ENCODE measurements around the gene TSTD2.
A peak's percentile ranks its signal among the peaks of the same experiment; 100 is the strongest.

Gene TSTD2

DNA sequence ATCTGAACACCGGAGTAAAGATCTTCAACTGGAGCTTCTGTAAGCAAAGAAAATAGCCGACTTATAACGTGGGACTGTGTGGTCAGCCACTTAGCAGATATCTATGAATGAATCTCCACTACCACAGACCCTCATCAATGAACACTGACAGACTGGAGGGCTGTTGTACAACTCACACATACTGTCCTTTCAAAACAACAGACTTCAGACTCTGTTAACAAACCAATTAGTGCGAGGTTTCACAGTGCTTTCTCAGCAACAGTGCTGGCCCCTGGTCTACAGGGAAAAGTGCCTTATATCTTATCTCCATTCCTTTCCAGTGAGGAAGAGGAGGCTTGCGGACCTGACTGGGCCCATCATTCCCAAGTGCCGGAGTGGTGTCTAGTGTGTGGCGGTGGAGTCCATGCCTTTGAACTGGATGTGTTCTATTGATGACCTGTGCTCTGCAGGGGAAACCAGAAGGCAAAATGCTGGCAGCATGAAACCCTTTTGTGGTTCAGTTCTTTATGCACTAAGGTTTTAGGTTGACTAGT is 33.8 kb downstream of the TSTD2 start:
- no CpG with 5 or more reads among the region's 7 CpGs for WGBS, 2 donors (ENCODE audit: extremely low coverage in 2 of 2, insufficient read length in 2 of 2, insufficient replicate concordance in 1 of 2)

DNA sequence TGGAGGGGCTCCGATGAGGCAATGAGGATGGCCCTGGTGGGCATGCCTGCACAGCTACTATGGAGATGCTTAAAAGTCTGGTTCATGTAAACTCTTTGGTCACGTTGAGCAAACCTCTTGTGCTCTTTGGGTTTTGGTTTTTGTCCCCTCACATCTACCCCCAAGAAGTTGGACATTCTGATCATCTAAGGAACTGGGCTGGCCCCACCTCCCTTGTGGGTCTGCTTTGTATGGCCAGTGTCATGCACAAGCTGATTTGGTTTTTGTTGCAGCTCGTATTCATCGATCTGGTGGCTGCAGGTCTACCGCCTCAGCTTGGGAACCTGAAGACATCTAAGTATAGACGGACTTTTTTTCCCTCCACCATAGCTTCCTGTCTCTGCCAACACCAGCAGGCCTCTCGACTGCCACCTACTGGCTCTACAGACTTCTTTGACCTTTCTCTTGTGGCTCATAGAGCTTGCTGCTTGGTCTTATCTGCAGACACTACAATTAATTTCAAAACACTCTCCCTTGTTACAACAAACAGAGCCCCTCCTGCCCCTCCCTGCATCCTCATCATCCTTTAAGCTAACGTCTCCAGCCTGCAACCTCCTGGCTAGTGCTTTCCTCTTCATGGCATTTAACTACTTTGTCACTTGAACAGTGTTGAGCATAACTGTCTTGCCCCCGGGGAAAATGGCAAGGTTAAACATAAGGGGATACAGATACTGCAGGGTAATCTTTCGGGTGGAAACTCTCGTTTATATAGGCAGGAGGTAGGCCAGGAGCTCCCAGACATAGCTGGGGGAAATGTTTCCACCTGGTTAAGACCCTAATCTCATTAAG is 34.5 kb downstream of the TSTD2 start:
- H3K36me3 ChIP-seq (replicated peaks in 1 of 2; ENCODE audit: control insufficient read depth in 2 of 2, insufficient read depth in 2 of 2, low read length in 2 of 2), result peaks cover 22 to 45% of the 10 kb centered on the region in 2 donors

More for the DNA sequence above, 33.8 kb downstream of the TSTD2 start:
- H3K79me1 ChIP-seq (ENCODE audit: low read depth, low read length), result peaks cover 2% of the 10 kb centered on the region
- peaks cover 24 to 52% of the 10 kb centered on the region in 2 donors for H3K36me3 ChIP-seq (replicated peaks in 1 of 2; ENCODE audit: control insufficient read depth in 2 of 2, insufficient read depth in 2 of 2, low read length in 2 of 2)
- no peak overlapping the region for H3K4me3 ChIP-seq (ENCODE audit: low read length in 2 of 2)
- H3K23ac ChIP-seq (ENCODE audit: low read depth, low read length, poor library complexity), result no peak overlapping the region
- H3K14ac ChIP-seq (ENCODE audit: low read length), result no peak overlapping the region
- H3K4me1 ChIP-seq (ENCODE audit: control insufficient read depth in 2 of 2, insufficient read depth in 1 of 2, low read depth in 1 of 2, low read length in 2 of 2), result no peaks in the 10 kb centered on the region
- no peak overlapping the region for H2BK15ac ChIP-seq (ENCODE audit: low read length)
- H4K8ac ChIP-seq (ENCODE audit: low read depth, low read length), result no peak overlapping the region
- no peak overlapping the region for H3K18ac ChIP-seq (ENCODE audit: low read length)
- H3K4me2 ChIP-seq (ENCODE audit: insufficient read depth, low read length, poor library complexity, severe bottlenecking), result no peak overlapping the region
- H3K9me3 ChIP-seq (replicated peaks in 1 of 2; ENCODE audit: control insufficient read depth in 2 of 2, insufficient read depth in 1 of 2, low read depth in 1 of 2, low read length in 2 of 2), result no peaks in the 10 kb centered on the region
- H3K27me3 ChIP-seq (ENCODE audit: control insufficient read depth in 3 of 3, insufficient read depth in 3 of 3, low read depth in 1 of 3, low read length in 3 of 3), result no peaks in the 10 kb centered on the region
- no peak overlapping the region for H2AK5ac ChIP-seq (ENCODE audit: low read depth, low read length)
- no peak overlapping the region for H2BK5ac ChIP-seq (ENCODE audit: low read length)
- no peak overlapping the region for H3K4ac ChIP-seq (ENCODE audit: low read length)
- no peak overlapping the region for H2BK12ac ChIP-seq (ENCODE audit: low read length)
- H2AFZ ChIP-seq (ENCODE audit: low read length), result no peak overlapping the region
- no peak overlapping the region for H3K9ac ChIP-seq (ENCODE audit: low read depth, low read length, poor library complexity)
- no peak overlapping the region for H3K27ac ChIP-seq (replicated peaks; ENCODE audit: low read length)
- H2BK120ac ChIP-seq (ENCODE audit: low read depth, low read length), result no peak overlapping the region
- no peak overlapping the region for H4K91ac ChIP-seq (ENCODE audit: low read depth, low read length, poor library complexity)
- no peak for DNase-seq (ENCODE audit: low spot score)

DNA sequence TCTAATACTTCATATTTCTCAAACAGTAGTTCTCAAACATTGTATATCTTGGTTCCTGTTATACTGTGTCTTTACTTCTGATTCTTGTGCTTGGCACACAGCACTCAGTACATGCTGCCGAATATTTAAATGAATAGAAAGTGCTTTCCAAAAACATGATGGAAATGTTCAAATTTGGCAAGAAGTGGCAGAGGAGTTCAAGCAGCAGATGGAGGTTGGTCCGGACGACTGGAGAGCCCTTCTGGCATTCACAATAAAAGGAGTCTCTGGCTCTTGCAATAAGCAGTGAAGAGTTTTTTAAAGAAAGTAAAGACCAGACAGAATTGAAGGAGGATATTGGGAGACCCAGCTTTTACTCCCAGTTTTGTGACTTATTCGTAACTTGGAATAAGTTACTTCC is 36.3 kb downstream of the TSTD2 start:
- H3K36me3 ChIP-seq (replicated peaks in 1 of 2; ENCODE audit: control insufficient read depth in 2 of 2, insufficient read depth in 2 of 2, low read length in 2 of 2), result peaks cover 14 to 27% of the 10 kb centered on the region in 2 donors
- no peak overlapping the region for H2BK15ac ChIP-seq (ENCODE audit: low read length)
- H3K27me3 ChIP-seq (ENCODE audit: control insufficient read depth in 3 of 3, insufficient read depth in 3 of 3, low read depth in 1 of 3, low read length in 3 of 3), result peaks cover 0 to 4% (median 3%) of the 10 kb centered on the region in 3 experiments
- no peak overlapping the region for H2AK5ac ChIP-seq (ENCODE audit: low read depth, low read length)
- H3K4me1 ChIP-seq (ENCODE audit: control insufficient read depth in 2 of 2, insufficient read depth in 1 of 2, low read depth in 1 of 2, low read length in 2 of 2), result no peaks in the 10 kb centered on the region
- no peak overlapping the region for H3K18ac ChIP-seq (ENCODE audit: low read length)
- H2BK120ac ChIP-seq (ENCODE audit: low read depth, low read length), result no peak overlapping the region
- H3K79me1 ChIP-seq (ENCODE audit: low read depth, low read length), result peaks cover 2% of the 10 kb centered on the region
- no peak overlapping the region for H2AFZ ChIP-seq (ENCODE audit: low read length)
- no peak overlapping the region for H3K4ac ChIP-seq (ENCODE audit: low read length)
- no peak overlapping the region for H3K4me2 ChIP-seq (ENCODE audit: insufficient read depth, low read length, poor library complexity, severe bottlenecking)
- no peak overlapping the region for H3K23ac ChIP-seq (ENCODE audit: low read depth, low read length, poor library complexity)
- H4K8ac ChIP-seq (ENCODE audit: low read depth, low read length), result no peak overlapping the region
- no peak overlapping the region for H3K4me3 ChIP-seq (ENCODE audit: low read length in 2 of 2)
- no peak overlapping the region for H2BK12ac ChIP-seq (ENCODE audit: low read length)
- no CpG with 5 or more reads among the region's 4 CpGs for WGBS, 2 donors (ENCODE audit: extremely low coverage in 2 of 2, insufficient read length in 2 of 2, insufficient replicate concordance in 1 of 2)
- H4K91ac ChIP-seq (ENCODE audit: low read depth, low read length, poor library complexity), result no peak overlapping the region
- H3K27ac ChIP-seq (replicated peaks; ENCODE audit: low read length), result no peak overlapping the region
- H3K9me3 ChIP-seq (replicated peaks in 1 of 2; ENCODE audit: control insufficient read depth in 2 of 2, insufficient read depth in 1 of 2, low read depth in 1 of 2, low read length in 2 of 2), result no peaks in the 10 kb centered on the region
- no peak overlapping the region for H3K9ac ChIP-seq (ENCODE audit: low read depth, low read length, poor library complexity)
- no peak for DNase-seq (ENCODE audit: low spot score)
- no peak overlapping the region for H2BK5ac ChIP-seq (ENCODE audit: low read length)
- H3K14ac ChIP-seq (ENCODE audit: low read length), result no peak overlapping the region

More for the DNA sequence above, 34.5 kb downstream of the TSTD2 start:
- H2BK5ac ChIP-seq (ENCODE audit: low read length), result no peak overlapping the region
- H3K18ac ChIP-seq (ENCODE audit: low read length), result no peak overlapping the region
- H3K27ac ChIP-seq (replicated peaks; ENCODE audit: low read length), result no peak overlapping the region
- H3K4ac ChIP-seq (ENCODE audit: low read length), result no peak overlapping the region
- H3K79me1 ChIP-seq (ENCODE audit: low read depth, low read length), result peaks cover 2% of the 10 kb centered on the region
- no peak overlapping the region for H2BK12ac ChIP-seq (ENCODE audit: low read length)
- no peak overlapping the region for H3K4me2 ChIP-seq (ENCODE audit: insufficient read depth, low read length, poor library complexity, severe bottlenecking)
- H4K8ac ChIP-seq (ENCODE audit: low read depth, low read length), result no peak overlapping the region
- H3K23ac ChIP-seq (ENCODE audit: low read depth, low read length, poor library complexity), result no peak overlapping the region
- no peak overlapping the region for H3K4me3 ChIP-seq (ENCODE audit: low read length in 2 of 2)
- peak; percentile 58 for DNase-seq (ENCODE audit: low spot score)
- H2AFZ ChIP-seq (ENCODE audit: low read length), result no peak overlapping the region
- peaks cover 0 to 2% (median 2%) of the 10 kb centered on the region in 3 experiments for H3K27me3 ChIP-seq (ENCODE audit: control insufficient read depth in 3 of 3, insufficient read depth in 3 of 3, low read depth in 1 of 3, low read length in 3 of 3)
- no peak overlapping the region for H2BK15ac ChIP-seq (ENCODE audit: low read length)
- no peak overlapping the region for H4K91ac ChIP-seq (ENCODE audit: low read depth, low read length, poor library complexity)
- H3K14ac ChIP-seq (ENCODE audit: low read length), result no peak overlapping the region
- WGBS, 2 donors (ENCODE audit: extremely low coverage in 2 of 2, insufficient read length in 2 of 2, insufficient replicate concordance in 1 of 2), result no CpG with 5 or more reads among the region's 11 CpGs
- H2BK120ac ChIP-seq (ENCODE audit: low read depth, low read length), result no peak overlapping the region
- no peaks in the 10 kb centered on the region for H3K9me3 ChIP-seq (replicated peaks in 1 of 2; ENCODE audit: control insufficient read depth in 2 of 2, insufficient read depth in 1 of 2, low read depth in 1 of 2, low read length in 2 of 2)
- H3K4me1 ChIP-seq (ENCODE audit: control insufficient read depth in 2 of 2, insufficient read depth in 1 of 2, low read depth in 1 of 2, low read length in 2 of 2), result no peaks in the 10 kb centered on the region
- H3K9ac ChIP-seq (ENCODE audit: low read depth, low read length, poor library complexity), result no peak overlapping the region
- no peak overlapping the region for H2AK5ac ChIP-seq (ENCODE audit: low read depth, low read length)

DNA sequence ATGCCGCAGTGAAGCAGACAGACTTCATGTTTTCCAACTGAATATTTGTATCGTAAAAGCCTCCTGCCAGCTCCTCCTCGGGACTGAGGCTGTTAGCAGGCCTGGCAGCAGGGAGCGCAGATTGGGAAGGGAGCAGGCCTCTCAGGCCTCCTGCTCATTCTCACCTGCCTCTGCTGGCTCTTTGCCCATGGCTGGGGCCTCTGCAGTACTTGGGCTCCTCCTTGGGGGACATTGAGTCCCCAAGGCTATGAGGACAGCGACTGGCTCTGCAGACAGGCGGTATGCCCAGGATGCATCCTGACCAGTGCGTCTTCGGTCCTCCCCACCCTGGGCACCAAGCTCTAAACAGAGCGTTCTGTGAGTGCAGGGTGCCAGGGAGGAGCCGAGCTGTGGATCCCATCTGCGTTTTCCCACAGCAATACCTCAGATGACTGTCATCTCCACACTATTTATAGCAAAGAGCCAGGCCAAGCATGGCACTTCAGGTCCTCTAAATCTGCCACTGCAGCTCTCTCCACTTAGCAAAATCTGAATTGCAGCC is 38.7 kb downstream of the TSTD2 start:
- H3K4me3 ChIP-seq (ENCODE audit: low read length in 2 of 2), result no peak overlapping the region
- peak overlapping the region; percentile 49 for H3K23ac ChIP-seq (ENCODE audit: low read depth, low read length, poor library complexity)
- peak overlapping the region; percentile 11 for H2AFZ ChIP-seq (ENCODE audit: low read length)
- no peak overlapping the region for H3K27ac ChIP-seq (replicated peaks; ENCODE audit: low read length)
- H3K4me2 ChIP-seq (ENCODE audit: insufficient read depth, low read length, poor library complexity, severe bottlenecking), result no peak overlapping the region
- no peak overlapping the region for H4K8ac ChIP-seq (ENCODE audit: low read depth, low read length)
- H3K4me1 ChIP-seq (ENCODE audit: control insufficient read depth in 2 of 2, insufficient read depth in 1 of 2, low read depth in 1 of 2, low read length in 2 of 2), result peaks cover 0 to 2% of the 10 kb centered on the region in 2 donors
- H3K79me1 ChIP-seq (ENCODE audit: low read depth, low read length), result peaks cover 2% of the 10 kb centered on the region
- H2BK15ac ChIP-seq (ENCODE audit: low read length), result no peak overlapping the region
- H3K4ac ChIP-seq (ENCODE audit: low read length), result no peak overlapping the region
- no peaks in the 10 kb centered on the region for H3K9me3 ChIP-seq (replicated peaks in 1 of 2; ENCODE audit: control insufficient read depth in 2 of 2, insufficient read depth in 1 of 2, low read depth in 1 of 2, low read length in 2 of 2)
- WGBS, 2 donors (ENCODE audit: extremely low coverage in 2 of 2, insufficient read length in 2 of 2, insufficient replicate concordance in 1 of 2), result no CpG with 5 or more reads among the region's 11 CpGs
- H3K18ac ChIP-seq (ENCODE audit: low read length), result no peak overlapping the region
- peaks cover 2 to 3% of the 10 kb centered on the region in 2 donors for H3K36me3 ChIP-seq (replicated peaks in 1 of 2; ENCODE audit: control insufficient read depth in 2 of 2, insufficient read depth in 2 of 2, low read length in 2 of 2)
- no peak overlapping the region for H2AK5ac ChIP-seq (ENCODE audit: low read depth, low read length)
- H2BK12ac ChIP-seq (ENCODE audit: low read length), result no peak overlapping the region
- no peak overlapping the region for H4K91ac ChIP-seq (ENCODE audit: low read depth, low read length, poor library complexity)
- H2BK120ac ChIP-seq (ENCODE audit: low read depth, low read length), result no peak overlapping the region
- H3K27me3 ChIP-seq (ENCODE audit: control insufficient read depth in 3 of 3, insufficient read depth in 3 of 3, low read depth in 1 of 3, low read length in 3 of 3), result peaks cover 0 to 8% (median 3%) of the 10 kb centered on the region in 3 experiments
- H3K9ac ChIP-seq (ENCODE audit: low read depth, low read length, poor library complexity), result no peak overlapping the region
- H2BK5ac ChIP-seq (ENCODE audit: low read length), result no peak overlapping the region
- no peak overlapping the region for H3K14ac ChIP-seq (ENCODE audit: low read length)
- no peak for DNase-seq (ENCODE audit: low spot score)

All from neuronal stem cell (in vitro differentiated cells).